GM19372 (cell line): ENCODE measurements around the gene MYO18B.

Source experiments
- ATAC-seq: cut with Tn5 transposase; IDR thresholded peaks from one replicate; pipeline ENCODE4 v1.9.1; 2021; ENCODE audit warnings: mild to moderate bottlenecking, low read depth, moderate library complexity; ENCODE audit not compliant: unreplicated experiment

Gene MYO18B

DNA sequence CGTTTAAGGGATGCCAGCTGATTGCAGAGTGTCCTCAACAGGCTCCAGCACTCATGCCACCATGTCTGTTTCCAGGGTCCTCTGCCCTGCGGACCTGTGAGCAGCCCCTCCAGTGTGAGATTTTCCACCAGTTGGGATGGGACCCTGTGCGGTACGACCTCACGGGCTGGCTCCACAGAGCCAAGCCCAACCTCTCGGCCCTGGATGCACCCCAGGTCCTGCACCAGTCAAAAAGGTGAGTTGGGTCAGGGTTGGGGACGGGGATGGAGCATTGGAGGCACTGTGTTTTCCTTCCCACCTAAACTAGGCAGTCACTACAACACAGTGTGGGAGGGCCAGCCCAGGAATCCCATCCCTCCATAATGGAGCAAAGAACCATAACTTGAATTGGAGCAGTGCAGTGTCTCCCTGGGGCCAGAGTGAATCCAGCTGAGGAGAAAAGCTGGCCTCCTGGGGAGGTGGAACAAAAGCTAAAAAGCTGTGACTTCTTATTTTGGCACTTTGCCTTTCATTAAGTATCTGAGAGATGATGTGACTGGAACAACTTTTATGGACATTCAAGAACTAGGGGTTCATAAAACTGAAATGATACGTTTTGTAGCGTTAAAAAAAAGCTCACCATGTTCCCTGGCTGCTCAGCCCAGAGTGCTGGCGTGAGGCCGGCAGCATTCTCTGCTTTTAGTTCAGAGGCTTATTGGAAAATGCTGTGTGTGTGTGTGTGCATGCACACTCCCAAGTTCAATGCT lies 101.8 kb downstream of the MYO18B start:
- no peak for ATAC-seq

- ATAC-seq = no peak
These were observed 102.6 kb downstream of the MYO18B start for GRCh38 chr22:25844601-25845000.

- ATAC-seq = no peak
These were observed 104.2 kb downstream of the MYO18B start for GRCh38 chr22:25845985-25846745.

- ATAC-seq = no peak
These were observed 105.5 kb downstream of the MYO18B start for GRCh38 chr22:25847451-25847850.

DNA sequence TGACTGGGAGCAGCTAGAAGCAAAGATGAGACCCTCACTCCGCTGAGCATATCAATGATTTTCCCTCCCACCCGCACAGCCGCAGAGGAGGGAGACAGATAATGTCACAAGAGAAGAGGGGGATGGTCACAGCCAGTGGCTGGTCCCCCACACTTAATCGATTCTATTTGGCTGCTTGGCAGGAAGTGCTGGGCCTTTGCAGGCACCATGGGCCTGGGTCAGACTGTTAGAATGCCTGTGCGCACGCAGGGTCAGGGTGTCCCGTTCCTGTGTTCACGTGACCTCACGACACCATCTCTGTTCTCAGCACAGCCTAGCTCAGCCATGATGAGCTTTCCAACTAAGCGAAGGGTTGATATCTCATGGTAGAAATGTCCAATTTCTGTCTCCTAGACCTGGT lies 107.0 kb downstream of the MYO18B start:
- no peak for ATAC-seq

GRCh38 chr22:25849522-25849921 lies 107.5 kb downstream of the MYO18B start:
- ATAC-seq = no peak

GRCh38 chr22:25852223-25852622 lies 110.2 kb downstream of the MYO18B start:
- no peak for ATAC-seq

GRCh38 chr22:25853078-25853477 lies 111.1 kb downstream of the MYO18B start:
- ATAC-seq = no peak

GRCh38 chr22:25853501-25854284 lies 111.7 kb downstream of the MYO18B start:
- no peak for ATAC-seq

DNA sequence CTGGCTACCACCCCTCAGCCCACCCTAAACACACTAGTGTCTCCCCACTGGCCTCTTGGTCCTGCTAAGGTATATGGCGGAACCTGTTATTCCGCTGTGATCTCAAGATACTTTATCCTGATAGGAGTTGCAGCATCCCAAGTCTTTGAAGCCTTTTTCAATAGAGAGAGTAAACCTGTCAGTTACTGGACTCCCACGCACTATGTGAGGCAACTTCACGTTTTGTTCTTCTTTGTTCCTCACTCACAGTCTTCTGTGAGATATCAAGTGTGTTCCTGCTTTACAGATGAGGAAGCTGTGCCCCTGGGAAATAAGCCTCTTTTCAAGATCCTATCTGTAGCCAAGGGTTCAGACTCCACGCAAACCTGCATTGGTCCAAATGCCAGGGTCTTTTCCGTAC lies 127.8 kb downstream of the MYO18B start:
- ATAC-seq = no peak

- ATAC-seq = no peak
These were observed 132.3 kb downstream of the MYO18B start for GRCh38 chr22:25874327-25874726.

GRCh38 chr22:25875461-25875860 lies 133.5 kb downstream of the MYO18B start:
- ATAC-seq = no peak

DNA sequence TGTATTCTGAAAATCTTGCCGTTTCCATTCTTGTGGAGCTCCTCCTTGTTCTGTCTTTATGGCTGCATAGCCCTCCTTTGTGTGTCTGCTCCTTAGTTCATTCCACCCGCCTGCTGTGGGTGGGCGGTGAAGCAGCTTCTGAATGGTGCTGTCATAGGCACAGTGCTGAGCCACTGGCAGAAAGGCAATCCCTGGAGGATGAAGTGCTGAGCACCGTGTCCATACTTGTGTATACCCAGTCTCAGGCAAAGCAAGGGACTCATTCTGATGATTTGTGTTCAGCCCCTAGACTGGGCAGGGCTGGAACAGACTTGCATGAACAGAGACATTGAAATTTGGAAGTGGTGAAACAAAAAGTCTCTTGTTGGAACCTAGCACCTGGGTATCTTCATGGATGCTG lies 134.9 kb downstream of the MYO18B start:
- no peak for ATAC-seq

DNA sequence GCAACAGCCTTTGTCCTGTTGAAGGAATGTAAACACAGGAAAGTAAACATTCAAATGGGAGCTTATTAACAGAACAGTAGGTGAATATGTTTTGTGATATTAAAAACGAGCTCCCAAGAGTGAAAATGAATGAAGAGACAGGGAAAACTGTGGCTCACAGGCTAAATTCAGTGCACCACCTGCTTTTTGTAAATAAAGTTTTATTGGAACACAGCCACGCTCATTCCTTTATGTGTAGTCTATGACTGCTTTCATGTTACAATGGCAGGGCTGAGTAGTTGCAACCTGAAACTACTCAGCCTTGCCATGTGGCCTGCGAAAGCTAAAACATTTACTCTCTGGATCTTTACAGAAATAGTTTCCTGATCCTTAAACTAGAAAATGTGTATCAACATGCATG lies 136.9 kb downstream of the MYO18B start:
- no peak for ATAC-seq

DNA sequence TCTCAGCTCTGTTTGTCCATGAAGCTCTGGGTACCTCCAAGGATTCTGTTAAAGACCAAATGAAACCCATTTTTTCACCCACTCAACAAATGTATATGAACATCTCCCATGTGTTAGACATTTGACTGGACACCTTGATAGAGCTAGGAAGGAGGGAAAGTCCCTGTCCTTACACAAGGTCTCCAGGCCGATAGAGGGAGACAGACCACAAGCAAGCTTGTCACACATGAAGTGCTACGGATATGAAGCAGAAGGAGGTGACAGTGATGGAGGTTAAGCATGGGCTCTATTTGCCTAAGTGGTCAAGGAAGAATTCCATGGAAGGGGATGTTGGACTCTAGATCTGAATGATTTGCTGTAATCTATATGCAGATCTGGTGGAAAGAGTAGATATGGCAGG lies 138.5 kb downstream of the MYO18B start:
- ATAC-seq = no peak

DNA sequence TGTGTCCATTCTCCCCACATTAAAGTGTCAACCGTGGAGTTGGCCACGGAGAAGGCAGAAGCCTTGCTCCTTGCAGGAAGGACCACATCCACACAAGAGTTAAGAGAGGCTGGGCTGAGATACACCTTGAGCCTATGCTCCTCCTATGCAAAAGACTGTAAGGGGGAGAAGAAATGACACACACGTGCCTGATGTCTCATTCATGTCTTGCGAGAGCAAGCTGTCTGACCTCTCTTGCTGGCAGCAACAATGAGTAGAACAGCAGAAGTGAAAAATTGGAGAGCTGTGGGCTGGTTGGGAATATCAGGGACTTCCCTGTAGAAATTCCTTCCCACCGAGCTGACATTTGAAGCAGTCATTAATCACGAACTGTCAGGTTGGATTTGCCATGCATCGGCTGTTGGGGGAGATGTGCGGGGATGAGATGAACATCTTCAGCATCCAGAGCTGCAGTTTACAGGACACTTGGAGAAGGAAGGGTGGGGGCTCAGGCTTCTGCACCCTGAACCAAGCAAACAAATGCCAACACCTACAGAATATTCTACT lies 139.3 kb downstream of the MYO18B start:
- ATAC-seq = no peak

- no peak for ATAC-seq
These were observed 140.4 kb downstream of the MYO18B start for GRCh38 chr22:25882360-25882759.

- ATAC-seq = no peak
These were observed 141.6 kb downstream of the MYO18B start for GRCh38 chr22:25883482-25884033.

DNA sequence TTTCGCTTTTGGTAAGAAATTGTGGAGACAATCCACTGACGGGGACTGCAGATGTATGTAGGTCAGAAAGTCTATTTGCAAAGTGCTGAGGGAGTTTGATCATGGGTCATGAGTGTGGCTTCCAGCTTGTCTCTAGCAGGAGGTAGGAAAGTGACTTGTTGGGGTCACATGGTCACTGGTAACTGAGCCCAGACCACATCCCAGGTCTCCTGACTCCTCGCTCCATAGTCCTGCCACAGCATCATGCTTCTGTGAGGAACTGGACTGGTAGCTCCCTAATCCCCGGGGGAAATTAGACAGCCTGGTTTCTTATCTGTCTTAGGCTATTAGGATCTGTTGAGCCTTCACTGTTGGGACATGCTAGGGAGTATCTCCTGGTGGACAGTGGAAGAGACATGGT lies 142.1 kb downstream of the MYO18B start:
- no peak for ATAC-seq

DNA sequence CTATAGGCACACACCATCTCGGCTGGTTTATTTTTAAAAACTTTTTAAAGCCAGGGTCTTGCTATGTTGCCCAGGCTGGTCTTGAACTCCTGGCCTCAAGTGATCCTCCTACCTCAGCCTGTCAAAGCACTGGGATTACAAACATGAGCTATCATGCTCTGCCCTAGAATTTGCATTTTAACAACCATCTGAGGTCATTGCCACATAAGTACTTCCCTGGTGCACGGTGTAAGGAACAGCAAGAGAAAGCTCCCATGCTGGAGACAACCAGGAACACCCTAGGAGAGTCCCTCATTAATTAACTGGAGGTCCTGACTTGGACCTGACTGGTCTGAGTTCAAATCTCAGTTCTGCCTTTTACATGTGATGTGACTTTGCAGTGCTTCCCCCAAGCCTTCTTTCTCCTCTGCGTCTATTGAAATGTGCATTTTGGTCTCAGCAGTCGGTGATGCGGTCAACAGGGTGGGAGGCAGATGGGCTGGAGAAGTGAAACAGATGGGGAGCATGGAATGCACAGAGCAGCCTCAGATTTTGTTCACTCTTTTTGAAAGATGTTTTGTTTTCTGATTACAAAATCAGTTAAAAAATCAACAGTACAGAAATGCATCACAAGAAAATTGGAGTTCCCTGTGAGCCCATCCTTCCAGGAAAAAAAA lies 146.5 kb downstream of the MYO18B start:
- ATAC-seq = no peak
